GM19035 (cell line): ENCODE measurements around the gene PCDHB6.
"Not testable (repeated sequence)": the region's sequence is repeated elsewhere in the genome, so short reads cannot be mapped to it uniquely, and the experiment has no call there.

Source experiments
- ATAC-seq: cut with Tn5 transposase; IDR thresholded peaks from one replicate; pipeline ENCODE4 v1.9.1; 2021; ENCODE audit not compliant: unreplicated experiment

Gene PCDHB6

DNA sequence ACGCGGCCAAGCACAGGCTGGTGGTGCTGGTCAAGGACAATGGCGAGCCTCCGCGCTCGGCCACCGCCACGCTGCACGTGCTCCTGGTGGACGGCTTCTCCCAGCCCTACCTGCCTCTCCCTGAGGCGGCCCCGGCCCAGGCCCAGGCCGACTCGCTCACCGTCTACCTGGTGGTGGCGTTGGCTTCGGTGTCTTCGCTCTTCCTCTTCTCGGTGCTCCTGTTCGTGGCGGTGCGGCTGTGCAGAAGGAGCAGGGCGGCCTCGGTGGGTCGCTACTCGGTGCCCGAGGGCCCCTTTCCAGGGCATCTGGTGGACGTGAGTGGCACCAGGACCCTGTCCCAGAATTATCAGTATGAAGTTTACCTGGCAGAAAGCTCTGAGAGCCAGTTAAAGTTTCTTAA is 8.0 kb downstream of the PCDHB6 start:
- ATAC-seq, result not testable (repeated sequence)

DNA sequence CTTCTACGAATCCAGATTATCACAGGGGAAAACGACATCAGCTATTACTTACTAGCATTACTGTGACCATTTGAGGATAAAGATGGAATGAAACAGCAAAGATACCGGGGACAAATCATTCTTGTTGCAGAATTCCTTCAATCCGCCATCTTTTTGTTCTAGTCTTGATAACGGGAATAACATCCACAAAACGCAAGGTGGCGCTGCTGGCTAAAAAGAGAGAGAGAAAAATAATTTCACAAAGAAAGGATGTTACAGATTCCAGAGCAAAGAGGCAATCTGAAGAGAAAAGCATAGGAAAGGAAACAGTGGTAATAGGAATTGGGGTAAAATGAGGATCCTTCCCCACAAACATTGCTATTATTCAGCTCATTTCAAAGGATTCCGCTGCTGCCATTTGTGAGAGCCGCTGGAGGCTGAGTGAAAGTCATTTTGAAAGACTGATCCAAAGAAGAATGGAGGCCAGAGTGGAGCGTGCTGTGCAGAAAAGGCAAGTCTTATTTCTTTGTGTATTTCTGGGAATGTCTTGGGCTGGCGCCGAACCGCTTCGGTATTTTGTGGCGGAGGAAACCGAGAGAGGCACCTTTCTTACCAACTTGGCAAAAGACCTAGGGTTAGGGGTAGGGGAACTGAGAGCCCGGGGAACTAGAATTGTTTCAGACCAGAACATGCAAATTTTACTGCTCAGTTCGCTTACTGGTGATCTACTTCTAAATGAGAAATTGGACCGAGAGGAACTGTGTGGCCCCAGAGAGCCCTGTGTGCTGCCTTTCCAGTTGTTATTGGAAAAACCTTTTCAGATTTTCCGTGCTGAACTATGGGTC is 22.7 kb downstream of the PCDHB6 start, which contains the start of gene PCDHB7:
Gene PCDHB7, plus strand, starts transcription at position 264 of the 824 bp plus-strand sequence. Its CDS starts 192 bp downstream, at position 456.
- no peak for ATAC-seq

DNA sequence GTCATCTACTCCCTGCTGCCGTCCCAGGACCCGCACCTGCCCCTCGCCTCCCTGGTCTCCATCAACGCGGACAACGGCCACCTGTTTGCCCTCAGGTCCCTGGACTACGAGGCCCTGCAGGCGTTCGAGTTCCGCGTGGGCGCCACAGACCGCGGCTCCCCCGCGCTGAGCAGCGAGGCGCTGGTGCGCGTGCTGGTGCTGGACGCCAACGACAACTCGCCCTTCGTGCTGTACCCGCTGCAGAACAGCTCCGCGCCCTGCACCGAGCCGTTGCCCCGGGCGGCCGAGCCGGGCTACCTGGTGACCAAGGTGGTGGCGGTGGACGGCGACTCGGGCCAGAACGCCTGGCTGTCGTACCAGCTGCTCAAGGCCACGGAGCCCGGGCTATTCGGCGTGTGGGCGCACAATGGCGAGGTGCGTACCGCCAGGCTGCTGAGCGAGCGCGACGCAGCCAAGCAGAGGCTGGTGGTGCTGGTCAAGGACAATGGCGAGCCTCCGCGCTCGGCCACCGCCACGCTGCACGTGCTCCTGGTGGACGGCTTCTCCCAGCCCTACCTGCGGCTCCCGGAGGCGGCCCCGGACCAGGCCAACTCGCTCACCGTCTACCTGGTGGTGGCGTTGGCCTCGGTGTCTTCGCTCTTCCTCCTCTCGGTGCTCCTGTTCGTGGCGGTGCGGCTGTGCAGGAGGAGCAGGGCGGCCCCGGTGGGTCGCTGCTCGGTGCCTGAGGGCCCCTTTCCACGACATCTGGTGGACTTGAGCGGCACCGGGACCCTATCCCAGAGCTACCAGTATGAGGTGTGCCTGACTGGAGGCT is 24.6 kb downstream of the PCDHB6 start:
- not testable (repeated sequence) for ATAC-seq

DNA sequence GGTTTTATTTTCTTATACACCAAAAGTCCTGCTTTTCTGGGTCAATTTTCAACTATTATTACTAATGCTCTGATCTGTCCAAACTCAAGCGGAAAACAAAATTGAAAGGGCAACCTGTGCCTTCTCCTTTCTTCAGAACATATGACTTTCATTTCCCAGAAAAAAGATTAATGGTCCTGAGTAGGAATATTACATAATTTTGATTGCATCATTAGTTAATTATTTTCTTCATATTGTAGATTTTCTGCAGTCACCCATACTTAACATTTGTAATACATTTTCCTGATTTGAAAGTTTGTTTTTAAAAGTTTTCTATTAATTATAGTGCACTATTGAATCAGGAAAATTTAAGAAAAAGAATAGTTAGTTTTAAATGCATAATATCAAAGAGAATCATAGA is 26.1 kb downstream of the PCDHB6 start:
- ATAC-seq, result no peak

DNA sequence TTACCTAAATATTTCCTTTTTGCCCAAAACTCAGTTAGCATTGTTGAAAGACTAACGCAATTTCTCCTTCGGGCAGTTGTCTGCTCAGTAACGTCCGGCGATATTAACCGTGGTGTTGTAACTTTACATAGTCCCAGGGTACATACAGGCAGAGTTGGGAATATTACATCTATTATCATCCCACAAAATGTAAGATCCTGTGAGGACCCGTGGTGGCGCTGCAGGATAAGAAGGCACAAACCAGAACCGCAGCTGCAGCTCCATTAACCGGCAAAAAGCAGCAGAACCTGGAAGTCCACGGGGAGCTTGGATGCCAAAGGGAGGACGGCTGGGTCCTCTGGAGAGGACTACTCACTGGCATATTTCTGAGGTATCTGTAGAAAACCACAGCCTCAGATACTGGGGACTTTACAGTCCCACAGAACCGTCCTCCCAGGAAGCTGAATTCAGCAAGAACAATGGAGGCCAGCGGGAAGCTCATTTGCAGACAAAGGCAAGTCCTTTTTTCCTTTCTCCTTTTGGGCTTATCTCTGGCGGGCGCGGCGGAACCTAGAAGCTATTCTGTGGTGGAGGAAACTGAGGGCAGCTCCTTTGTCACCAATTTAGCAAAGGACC is 27.8 kb downstream of the PCDHB6 start, which contains the start of gene PCDHB8:
Gene PCDHB8, plus strand, starts transcription at position 214 of the 615 bp plus-strand sequence. Its CDS starts 245 bp downstream, at position 459.
- not testable (repeated sequence) for ATAC-seq

DNA sequence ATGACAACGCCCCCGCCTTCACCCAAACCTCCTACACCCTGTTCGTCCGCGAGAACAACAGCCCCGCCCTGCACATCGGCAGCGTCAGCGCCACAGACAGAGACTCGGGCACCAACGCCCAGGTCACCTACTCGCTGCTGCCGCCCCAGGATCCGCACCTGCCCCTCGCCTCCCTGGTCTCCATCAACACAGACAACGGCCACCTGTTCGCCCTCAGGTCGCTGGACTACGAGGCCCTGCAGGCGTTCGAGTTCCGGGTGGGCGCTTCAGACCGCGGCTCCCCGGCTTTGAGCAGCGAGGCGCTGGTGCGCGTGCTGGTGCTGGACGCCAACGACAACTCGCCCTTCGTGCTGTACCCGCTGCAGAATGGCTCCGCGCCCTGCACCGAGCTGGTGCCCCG is 29.5 kb downstream of the PCDHB6 start:
- ATAC-seq, result not testable (repeated sequence)

DNA sequence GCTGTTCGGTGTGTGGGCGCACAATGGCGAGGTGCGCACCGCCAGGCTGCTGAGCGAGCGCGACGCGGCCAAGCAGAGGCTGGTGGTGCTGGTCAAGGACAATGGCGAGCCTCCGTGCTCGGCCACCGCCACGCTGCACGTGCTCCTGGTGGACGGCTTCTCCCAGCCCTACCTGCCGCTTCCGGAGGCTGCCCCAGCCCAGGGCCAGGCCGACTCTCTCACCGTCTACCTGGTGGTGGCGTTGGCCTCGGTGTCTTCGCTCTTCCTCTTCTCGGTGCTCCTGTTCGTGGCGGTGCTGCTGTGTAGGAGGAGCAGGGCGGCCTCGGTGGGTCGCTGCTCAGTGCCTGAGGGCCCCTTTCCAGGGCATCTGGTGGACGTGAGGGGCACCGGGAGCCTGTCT is 30.0 kb downstream of the PCDHB6 start:
- not testable (repeated sequence) for ATAC-seq

DNA sequence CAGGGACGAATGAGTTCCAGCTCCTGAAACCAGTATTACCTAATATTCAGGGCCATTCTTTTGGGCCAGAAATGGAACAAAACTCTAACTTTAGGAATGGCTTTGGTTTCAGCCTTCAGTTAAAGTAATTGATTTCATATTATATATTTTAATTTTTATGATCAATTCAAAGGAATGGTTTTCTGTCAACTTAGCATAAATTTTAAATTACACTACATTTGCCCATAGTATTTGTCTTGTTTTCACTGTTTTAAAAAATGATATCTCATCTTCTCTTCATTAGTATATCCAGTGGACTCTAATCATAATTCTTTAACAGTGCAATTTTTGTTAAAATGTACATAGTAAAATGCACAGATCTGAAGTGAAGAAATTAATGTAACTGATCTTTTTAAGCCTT is 30.5 kb downstream of the PCDHB6 start:
- ATAC-seq, result no peak

DNA sequence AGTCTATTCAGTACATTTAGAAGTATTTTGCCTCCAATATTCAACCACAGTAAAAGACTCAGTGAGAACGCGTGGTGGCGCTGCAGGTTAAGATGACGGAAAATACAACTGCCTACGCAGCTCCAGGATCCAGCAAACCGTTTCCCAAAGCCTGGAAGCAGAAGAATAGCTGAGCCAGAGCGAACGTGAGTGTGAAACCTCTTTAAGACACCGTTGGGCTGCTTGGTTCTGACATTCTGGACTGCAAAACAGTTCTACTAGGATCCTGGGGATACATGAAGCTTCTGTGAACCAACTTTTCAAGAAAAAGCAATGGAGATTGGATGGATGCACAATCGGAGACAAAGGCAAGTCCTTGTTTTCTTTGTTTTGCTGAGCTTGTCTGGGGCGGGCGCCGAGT is 32.4 kb downstream of the PCDHB6 start, which contains the start of gene PCDHB16:
Gene PCDHB16, plus strand, starts transcription at position 140 of the 400 bp plus-strand sequence. Its CDS starts 173 bp downstream, at position 313.
- ATAC-seq, result no peak

DNA sequence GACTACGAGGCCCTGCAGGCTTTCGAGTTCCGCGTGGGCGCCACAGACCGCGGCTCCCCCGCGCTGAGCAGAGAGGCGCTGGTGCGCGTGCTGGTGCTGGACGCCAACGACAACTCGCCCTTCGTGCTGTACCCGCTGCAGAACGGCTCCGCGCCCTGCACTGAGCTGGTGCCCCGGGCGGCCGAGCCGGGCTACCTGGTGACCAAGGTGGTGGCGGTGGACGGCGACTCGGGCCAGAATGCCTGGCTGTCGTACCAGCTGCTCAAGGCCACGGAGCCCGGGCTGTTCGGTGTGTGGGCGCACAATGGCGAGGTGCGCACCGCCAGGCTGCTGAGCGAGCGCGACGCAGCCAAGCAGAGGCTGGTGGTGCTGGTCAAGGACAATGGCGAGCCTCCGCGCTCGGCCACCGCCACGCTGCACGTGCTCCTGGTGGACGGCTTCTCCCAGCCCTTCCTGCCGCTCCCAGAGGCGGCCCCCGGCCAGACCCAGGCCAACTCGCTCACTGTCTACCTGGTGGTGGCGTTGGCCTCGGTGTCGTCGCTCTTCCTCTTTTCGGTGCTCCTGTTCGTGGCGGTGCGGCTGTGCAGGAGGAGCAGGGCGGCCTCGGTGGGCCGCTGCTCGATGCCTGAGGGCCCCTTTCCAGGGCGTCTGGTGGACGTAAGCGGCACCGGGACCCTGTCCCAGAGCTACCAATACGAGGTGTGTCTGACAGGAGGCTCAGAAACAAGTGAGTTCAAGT is 34.4 kb downstream of the PCDHB6 start:
- not testable (repeated sequence) for ATAC-seq

DNA sequence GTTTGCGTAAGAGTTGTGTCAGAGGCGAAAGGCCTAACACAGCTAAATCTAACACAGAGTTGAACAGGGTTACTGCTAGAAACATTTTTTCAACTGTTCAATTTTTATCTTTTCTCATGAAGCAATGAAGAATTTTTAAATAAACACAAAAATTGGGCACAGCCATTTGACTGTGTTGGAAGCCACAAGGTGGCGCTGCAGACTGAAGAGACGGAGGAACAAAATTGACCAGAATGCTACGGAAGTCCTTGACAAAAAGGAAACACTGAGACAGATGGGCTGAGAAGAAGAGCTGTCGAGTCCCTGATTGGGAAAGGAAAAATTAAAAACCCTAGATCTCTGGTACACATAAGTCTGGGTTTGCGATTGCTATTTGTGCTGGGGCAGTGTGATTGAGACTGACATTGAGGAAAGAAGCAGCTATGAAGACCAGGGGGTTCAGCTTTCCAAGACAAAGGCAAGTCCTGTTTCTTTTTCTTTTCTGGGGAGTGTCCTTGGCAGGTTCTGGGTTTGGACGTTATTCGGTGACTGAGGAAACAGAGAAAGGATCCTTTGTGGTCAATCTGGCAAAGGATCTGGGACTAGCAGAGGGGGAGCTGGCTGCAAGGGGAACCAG is 37.1 kb downstream of the PCDHB6 start, which contains the start of gene PCDHB9:
Gene PCDHB9, plus strand, starts transcription at position 265 of the 616 bp plus-strand sequence. Its CDS starts 158 bp downstream, at position 423.
- no peak for ATAC-seq

DNA sequence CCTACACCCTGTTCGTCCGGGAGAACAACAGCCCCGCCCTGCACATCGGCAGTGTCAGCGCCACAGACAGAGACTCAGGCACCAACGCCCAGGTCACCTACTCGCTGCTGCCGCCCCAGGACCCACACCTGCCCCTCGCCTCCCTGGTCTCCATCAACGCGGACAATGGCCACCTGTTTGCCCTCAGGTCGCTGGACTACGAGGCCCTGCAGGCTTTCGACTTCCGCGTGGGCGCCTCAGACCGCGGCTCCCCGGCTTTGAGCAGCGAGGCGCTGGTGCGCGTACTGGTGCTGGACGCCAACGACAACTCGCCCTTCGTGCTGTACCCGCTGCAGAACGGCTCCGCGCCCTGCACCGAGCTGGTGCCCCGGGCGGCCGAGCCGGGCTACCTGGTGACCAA is 38.8 kb downstream of the PCDHB6 start:
- not testable (repeated sequence) for ATAC-seq

DNA sequence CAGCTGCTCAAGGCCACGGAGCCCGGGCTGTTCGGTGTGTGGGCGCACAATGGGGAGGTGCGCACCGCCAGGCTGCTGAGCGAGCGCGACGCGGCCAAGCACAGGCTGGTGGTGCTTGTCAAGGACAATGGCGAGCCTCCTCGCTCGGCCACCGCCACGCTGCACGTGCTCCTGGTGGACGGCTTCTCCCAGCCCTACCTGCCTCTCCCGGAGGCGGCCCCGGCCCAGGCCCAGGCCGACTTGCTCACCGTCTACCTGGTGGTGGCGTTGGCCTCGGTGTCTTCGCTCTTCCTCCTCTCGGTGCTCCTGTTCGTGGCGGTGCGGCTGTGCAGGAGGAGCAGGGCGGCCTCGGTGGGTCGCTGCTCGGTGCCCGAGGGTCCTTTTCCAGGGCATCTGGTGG is 39.3 kb downstream of the PCDHB6 start:
- ATAC-seq, result not testable (repeated sequence)

DNA sequence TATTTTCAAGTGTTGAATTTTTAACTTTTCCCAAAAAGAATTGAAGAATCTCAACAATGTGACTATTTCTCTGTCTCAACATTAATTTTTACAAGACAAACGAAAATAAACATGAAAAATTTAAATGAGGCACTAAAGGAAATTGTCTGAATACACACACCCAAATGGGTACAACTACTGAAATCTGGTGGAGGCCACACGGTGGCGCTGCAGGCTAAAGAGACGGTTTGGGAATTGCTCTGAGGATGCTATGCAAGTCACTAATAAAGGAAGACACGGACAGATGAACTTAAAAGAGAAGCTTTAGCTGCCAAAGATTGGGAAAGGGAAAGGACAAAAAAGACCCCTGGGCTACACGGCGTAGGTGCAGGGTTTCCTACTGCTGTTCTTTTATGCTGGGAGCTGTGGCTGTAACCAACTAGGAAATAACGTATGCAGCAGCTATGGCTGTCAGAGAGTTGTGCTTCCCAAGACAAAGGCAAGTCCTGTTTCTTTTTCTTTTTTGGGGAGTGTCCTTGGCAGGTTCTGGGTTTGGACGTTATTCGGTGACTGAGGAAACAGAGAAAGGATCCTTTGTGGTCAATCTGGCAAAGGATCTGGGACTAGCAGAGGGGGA is 42.4 kb downstream of the PCDHB6 start, which contains the start of gene PCDHB10:
Gene PCDHB10, plus strand, starts transcription at position 244 of the 616 bp plus-strand sequence. Its CDS starts 200 bp downstream, at position 444.
- no peak for ATAC-seq

DNA sequence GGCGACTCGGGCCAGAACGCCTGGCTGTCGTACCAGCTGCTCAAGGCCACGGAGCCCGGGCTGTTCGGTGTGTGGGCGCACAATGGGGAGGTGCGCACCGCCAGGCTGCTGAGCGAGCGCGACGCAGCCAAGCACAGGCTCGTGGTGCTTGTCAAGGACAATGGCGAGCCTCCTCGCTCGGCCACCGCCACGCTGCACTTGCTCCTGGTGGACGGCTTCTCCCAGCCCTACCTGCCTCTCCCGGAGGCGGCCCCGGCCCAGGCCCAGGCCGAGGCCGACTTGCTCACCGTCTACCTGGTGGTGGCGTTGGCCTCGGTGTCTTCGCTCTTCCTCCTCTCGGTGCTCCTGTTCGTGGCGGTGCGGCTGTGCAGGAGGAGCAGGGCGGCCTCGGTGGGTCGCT is 44.5 kb downstream of the PCDHB6 start:
- ATAC-seq, result not testable (repeated sequence)

DNA sequence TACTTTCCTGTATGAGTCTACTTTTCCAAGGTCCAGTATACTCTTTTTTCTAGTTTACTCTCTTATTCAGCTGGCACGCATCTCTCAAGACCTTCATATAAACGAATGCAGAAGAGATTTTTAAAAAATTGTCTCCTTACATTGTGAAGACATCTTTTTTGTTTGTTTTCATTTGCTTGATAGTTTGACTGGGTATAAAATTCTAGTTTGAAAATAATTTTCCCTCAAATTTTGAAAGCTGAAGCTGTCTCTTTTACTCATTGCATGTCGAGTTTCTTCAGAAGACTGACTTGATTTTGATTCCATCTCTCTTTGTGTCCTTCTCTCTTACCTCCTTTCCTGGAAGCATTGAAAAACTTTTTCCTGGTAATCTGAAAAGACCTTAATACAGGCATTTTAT is 46.5 kb downstream of the PCDHB6 start:
- ATAC-seq, result no peak

DNA sequence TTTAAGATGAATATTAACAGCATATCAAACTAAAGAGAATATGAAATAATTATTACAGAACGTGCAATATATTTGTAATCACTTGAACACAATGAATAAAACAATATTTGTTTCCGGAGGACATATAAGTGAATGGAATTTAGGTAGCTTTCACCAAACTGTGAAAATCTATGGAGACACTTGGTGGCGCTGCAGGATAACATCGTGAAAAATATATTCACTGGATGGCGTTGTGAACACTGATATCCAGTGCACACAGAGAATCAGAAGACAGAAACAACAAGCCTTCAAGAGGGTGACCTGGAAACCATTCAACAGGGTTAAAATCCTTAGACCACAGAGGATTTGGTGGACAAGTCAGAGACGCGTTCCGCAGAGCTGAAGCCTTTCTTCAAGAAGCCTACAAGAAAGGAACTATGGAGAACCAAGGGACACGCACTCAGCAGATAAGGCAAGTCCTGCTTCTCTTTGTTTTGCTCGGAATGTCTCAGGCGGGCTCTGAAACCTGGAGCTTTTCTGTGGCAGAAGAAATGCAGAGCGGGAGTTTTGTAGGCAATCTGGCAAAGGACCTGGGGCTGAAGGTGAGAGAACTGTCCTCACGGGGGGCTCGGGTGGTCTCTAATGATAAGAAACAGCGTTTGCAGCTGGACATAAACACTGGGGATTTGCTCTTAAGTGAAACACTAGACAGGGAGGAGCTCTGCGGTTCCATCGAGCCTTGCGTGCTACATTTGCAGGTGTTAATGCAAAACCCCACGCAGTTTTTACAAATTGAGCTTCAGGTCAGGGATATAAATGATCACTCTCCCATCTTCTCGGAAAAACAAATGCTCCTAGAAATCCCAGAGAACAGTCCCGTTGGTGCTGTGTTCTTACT is 49.7 kb downstream of the PCDHB6 start, which contains the start of gene PCDHB11:
Gene PCDHB11, plus strand, starts transcription at position 269 of the 877 bp plus-strand sequence. Its CDS starts 148 bp downstream, at position 417.
- no peak for ATAC-seq

DNA sequence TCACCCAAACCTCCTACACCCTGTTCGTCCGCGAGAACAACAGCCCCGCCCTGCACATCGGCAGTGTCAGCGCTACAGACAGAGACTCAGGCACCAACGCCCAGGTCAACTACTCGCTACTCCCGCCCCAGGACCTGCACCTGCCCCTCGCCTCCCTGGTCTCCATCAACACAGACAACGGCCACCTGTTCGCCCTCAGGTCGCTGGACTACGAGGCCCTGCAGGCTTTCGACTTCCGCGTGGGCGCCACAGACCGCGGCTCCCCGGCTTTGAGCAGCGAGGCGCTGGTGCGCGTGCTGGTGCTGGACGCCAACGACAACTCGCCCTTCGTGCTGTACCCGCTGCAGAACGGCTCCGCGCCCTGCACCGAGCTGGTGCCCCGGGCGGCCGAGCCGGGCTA is 51.3 kb downstream of the PCDHB6 start:
- ATAC-seq, result not testable (repeated sequence)
